K562 (cell line): Measurements from ENCODE around the gene MLLT6. TPM values are rescaled to one million over a fixed set of nuclear protein-coding genes. Genes with fewer than 3 reads are reported as not detected.

ENCODE experiments used
- BRD4 ChIP-seq: fragments of 200-600 bp; sonication (generic); IDR thresholded peaks from 2 replicates; pipeline ENCODE4 v1.6.1; 2017; ENCODE audit warnings: inconsistent platforms
- COPS2 ChIP-seq: fragments of 450-650 bp; conservative IDR thresholded peaks from 2 replicates; pipeline ENCODE4 v1.6.1; 2016; ENCODE audit warnings: mild to moderate bottlenecking, moderate library complexity
- DACH1 ChIP-seq: fragments of 450-650 bp; IDR thresholded peaks from 2 replicates; pipeline ENCODE4 v1.6.1; 2018; ENCODE audit not compliant: partially characterized antibody
- ELF2 ChIP-seq: fragments of 250-450 bp; sonication (Bioruptor Pico); IDR thresholded peaks from 2 replicates; pipeline ENCODE4 v1.5.0; 2021; ENCODE audit warnings: mild to moderate bottlenecking
- FOXK1 ChIP-seq: sonication (generic); formaldehyde crosslinking; IDR thresholded peaks from 2 replicates; pipeline ENCODE4 v1.8.0; 2022; ENCODE audit warnings: missing genetic modification reagents, mild to moderate bottlenecking, borderline replicate concordance
- HCFC1 ChIP-seq: IDR thresholded peaks from 2 replicates; pipeline ENCODE4 v1.6.1; 2012; ENCODE audit warnings: low read depth, low read length, improper control_type of control experiment
- MYC ChIP-seq, 2 experiments: fragments of 250-450 bp in 1 of 2; sonication (Bioruptor Pico) in 1 of 2; IDR thresholded peaks; 2 replicates each; pipeline versions ENCODE4 v1.5.1 to v1.6.1; 2012 to 2021; ENCODE audit warnings: low read depth in 2 of 2, borderline replicate concordance in 1 of 2, improper control_type of control experiment in 1 of 2, low read length in 1 of 2, mild to moderate bottlenecking in 1 of 2, moderate library complexity in 1 of 2
- PTBP1 ChIP-seq: fragments of 200-400 bp; formaldehyde crosslinking; IDR thresholded peaks from 2 replicates; pipeline ENCODE4 v1.6.1; 2017; ENCODE audit warnings: low read depth, low read length
- RBM15 ChIP-seq: fragments of 200-400 bp; formaldehyde crosslinking; IDR thresholded peaks from 2 replicates; pipeline ENCODE4 v1.6.1; 2018; ENCODE audit warnings: mild to moderate bottlenecking, low read length, moderate library complexity; ENCODE audit not compliant: insufficient read depth
- REST ChIP-seq, 2 experiments: fragments of 450-650 bp; formaldehyde crosslinking in 1 of 2; IDR thresholded peaks; 2 replicates each; pipeline versions ENCODE4 v1.4.0 to v1.6.1; 2014 to 2020; ENCODE audit warnings: mild to moderate bottlenecking in 2 of 2, borderline replicate concordance in 1 of 2, low read depth in 1 of 2
- SMARCA4 ChIP-seq: fragments of 450-650 bp; IDR thresholded peaks from 2 replicates; pipeline ENCODE4 v1.6.1; 2016
- SRF ChIP-seq, 2 experiments: fragments of 250-450, 450-650 bp in 1 of 2; sonication (Bioruptor Pico) in 1 of 2; sonication (generic) in 1 of 2; formaldehyde crosslinking; IDR thresholded peaks; 2 replicates each; pipeline versions ENCODE4 v1.5.0 to v1.5.1; 2020 to 2022; ENCODE audit warnings: mild to moderate bottlenecking in 1 of 2, missing genetic modification reagents in 1 of 2
- STAT5B ChIP-seq: fragments of 250-450 bp; sonication (Bioruptor Pico); IDR thresholded peaks from 2 replicates; pipeline ENCODE4 v1.8.0; 2021; ENCODE audit warnings: mild to moderate bottlenecking, inconsistent platforms
- YY1 ChIP-seq, 3 experiments: IDR thresholded peaks; 2 replicates each; pipeline ENCODE4 v1.6.1; 2011; ENCODE audit warnings: low read length in 2 of 3, mild to moderate bottlenecking in 2 of 3, moderate library complexity in 2 of 3, borderline replicate concordance in 1 of 3, control low read depth in 1 of 3, low read depth in 1 of 3; ENCODE audit not compliant: insufficient read depth in 3 of 3, insufficient replicate concordance in 2 of 3, control insufficient read depth in 1 of 3, insufficient read length in 1 of 3; ENCODE audit errors: extremely low read depth in 1 of 3
- ZHX1 ChIP-seq: fragments of 150-350 bp; conservative IDR thresholded peaks from 2 replicates; pipeline ENCODE4 v1.6.1; 2014; ENCODE audit warnings: low read length
- ZNF212 ChIP-seq: fragments of 450-650 bp; formaldehyde crosslinking; IDR thresholded peaks from 2 replicates; pipeline ENCODE4 v1.4.0; 2020; ENCODE audit warnings: mild to moderate bottlenecking
- polyA plus RNA-seq, 8 experiments: library from polyadenylated mRNA; depleted of rRNA in 4 of 8; stranded (reverse) in 5 of 8; unstranded in 3 of 8; fragments of >200 nt; fragmentation: Nextera tagmentation in 2 of 8; fragmentation: Illumina TruSeq in 1 of 8; extraction: Ambion mirVana in 2 of 8; extraction: Trizol in 1 of 8; gene quantifications; 2 replicates each; pipeline versions ENCODE4 v1.2.1 to v1.2.3, GENCODE V29; 2011 to 2014; ENCODE audit warnings: inconsistent platforms in 1 of 8, missing spikeins in 1 of 8
- total RNA-seq, 7 experiments: library from RNA; depleted of rRNA in 6 of 7; stranded (reverse); fragments of >200 nt in 6 of 7; fragmentation: Illumina TruSeq in 2 of 7; extraction: Trizol in 2 of 7; gene quantifications; 2 replicates each; pipeline versions ENCODE4 v1.2.1 to v1.2.3, GENCODE V29; 2011 to 2021; ENCODE audit warnings: low replicate concordance in 1 of 7

MLLT6 gene
- total and polyA plus RNA-seq, 9 of the 15 experiments (the other 6 are each of a cell fraction or from before 2014, with no cell fraction given): 3.1 to 71.7 (median 30.0) TPM

GRCh38 chr17:38667099-38667786, 37.8 kb upstream of the MLLT6 start (continued):
- TF ChIP-seq REST (IDR thresholded peaks at IDR 0.05; ENCODE audit: borderline replicate concordance): peak; percentile 83
- TF ChIP-seq REST (CRISPR knock-in tag; IDR thresholded peaks at IDR 0.05; ENCODE audit: low read depth): no peak
- TF ChIP-seq FOXK1 (CRISPR knock-in tag): no peak
- TF ChIP-seq RBM15: no peak
- no peak for TF ChIP-seq SMARCA4
- peak; percentile 47; the same call in 1 of the 2 replicates for TF ChIP-seq MYC (IDR thresholded peaks at IDR 0.05; ENCODE audit: low read depth, low read length)
- no peak for TF ChIP-seq MYC (CRISPR knock-in tag; IDR thresholded peaks at IDR 0.05; ENCODE audit: borderline replicate concordance, low read depth)
- TF ChIP-seq ZNF212: no peak
- TF ChIP-seq YY1 (IDR thresholded peaks at IDR 0.05; ENCODE audit: borderline replicate concordance in 1 of 3, control insufficient read depth in 1 of 3, extremely low read depth in 1 of 3, insufficient read depth in 3 of 3, insufficient read length in 1 of 3, insufficient replicate concordance in 2 of 3, low read depth in 1 of 3, low read length in 2 of 3): peak in 1 of 3 experiments; percentile 29
- TF ChIP-seq COPS2: no peak
- TF ChIP-seq SRF (CRISPR knock-in tag; IDR thresholded peaks at IDR 0.05): peak in 1 of 2 experiments; percentile 32; a peak in 1 of 4 replicates
- TF ChIP-seq ZHX1: 0 out of 2 replicates have a peak, but pooled peaks have one; percentile 45
- TF ChIP-seq HCFC1: 0 out of 2 replicates have a peak, but pooled peaks have one; percentile 38
- TF ChIP-seq ELF2 (CRISPR knock-in tag): no peak
- no peak for TF ChIP-seq BRD4
- TF ChIP-seq STAT5B (CRISPR knock-in tag): no peak
- TF ChIP-seq PTBP1: peak; percentile 81; the same call in 1 of the 2 replicates
- peak; percentile 21 for TF ChIP-seq DACH1
